ENCODE data around the gene FHOD3.

DNA sequence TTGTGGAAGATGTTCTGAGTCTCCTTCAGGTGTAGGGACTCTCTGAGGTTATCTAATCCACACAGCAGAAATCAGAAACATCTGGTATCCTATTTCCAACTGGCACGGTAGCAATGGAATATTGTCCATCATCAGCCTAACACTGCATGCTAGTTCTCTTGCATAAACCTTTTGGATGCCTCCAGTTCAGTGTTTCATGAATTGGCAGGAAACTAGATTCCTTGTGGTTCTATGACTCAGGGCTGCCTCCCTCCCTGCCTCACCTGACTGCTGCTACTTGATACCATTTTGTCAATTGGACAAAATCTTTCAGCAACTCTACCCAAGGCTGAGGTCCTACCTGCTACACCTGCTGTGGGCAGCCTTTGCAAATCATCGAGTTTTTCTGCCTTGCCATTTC, 400.4 kb downstream of the FHOD3 start:
- TF ChIP-seq, protein P1, sequence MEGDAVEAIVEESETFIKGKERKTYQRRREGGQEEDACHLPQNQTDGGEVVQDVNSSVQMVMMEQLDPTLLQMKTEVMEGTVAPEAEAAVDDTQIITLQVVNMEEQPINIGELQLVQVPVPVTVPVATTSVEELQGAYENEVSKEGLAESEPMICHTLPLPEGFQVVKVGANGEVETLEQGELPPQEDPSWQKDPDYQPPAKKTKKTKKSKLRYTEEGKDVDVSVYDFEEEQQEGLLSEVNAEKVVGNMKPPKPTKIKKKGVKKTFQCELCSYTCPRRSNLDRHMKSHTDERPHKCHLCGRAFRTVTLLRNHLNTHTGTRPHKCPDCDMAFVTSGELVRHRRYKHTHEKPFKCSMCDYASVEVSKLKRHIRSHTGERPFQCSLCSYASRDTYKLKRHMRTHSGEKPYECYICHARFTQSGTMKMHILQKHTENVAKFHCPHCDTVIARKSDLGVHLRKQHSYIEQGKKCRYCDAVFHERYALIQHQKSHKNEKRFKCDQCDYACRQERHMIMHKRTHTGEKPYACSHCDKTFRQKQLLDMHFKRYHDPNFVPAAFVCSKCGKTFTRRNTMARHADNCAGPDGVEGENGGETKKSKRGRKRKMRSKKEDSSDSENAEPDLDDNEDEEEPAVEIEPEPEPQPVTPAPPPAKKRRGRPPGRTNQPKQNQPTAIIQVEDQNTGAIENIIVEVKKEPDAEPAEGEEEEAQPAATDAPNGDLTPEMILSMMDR (IDR thresholded peaks at IDR 0.05), result no peak
- no peak for TF ChIP-seq POLR2A (IDR thresholded peaks at IDR 0.05)
